ENCODE data around the gene TRAK1. TPM values are rescaled to one million over a fixed set of nuclear protein-coding genes. Genes with fewer than 3 reads are reported as not detected.
A peak's percentile ranks its signal among the peaks of the same experiment; 100 is the strongest.

Gene TRAK1
- total and polyA plus RNA-seq, 2 of the 4 experiments (the other 2 are of a cell fraction) = 25.6 to 28.1 TPM

DNA sequence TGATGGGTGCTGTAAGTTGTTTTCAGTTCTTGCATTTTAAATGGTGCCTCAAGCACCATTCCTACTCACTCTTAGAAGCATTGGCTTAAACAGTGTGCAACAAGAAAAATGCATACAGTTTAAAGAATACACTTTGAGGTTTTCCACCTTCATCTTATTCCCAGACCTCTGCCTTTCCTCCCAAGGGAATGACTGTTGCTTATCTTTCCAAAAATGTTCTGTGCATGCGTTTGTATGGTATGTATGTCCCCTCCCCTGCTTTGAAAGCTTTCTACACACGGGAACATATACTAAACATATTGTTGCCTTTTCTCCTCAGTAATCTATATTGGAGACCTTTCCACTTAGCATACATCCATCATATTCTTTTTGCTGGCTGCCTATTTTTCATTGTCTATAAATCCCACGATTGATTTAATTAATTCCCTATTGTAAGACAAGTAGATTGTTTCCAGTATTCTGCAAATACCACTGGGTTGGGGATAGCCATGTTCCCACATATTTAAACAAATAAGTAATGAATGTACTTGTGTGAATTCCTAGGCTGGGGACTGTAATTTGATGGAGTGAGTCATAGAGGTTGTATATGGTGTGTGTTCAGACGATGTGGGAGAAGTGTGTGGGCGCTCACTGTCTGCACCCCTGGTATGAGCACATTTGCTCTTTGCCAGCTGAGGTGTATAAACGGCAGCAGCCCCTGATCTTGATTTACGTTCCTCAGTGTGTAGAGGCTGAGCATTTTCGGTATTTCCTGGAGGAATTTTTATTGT lies 5.8 kb downstream of the TRAK1 start (continued):
- no peak for TF ChIP-seq USF2 (IDR thresholded peaks at IDR 0.05; ENCODE audit: low read depth, low read length)

DNA sequence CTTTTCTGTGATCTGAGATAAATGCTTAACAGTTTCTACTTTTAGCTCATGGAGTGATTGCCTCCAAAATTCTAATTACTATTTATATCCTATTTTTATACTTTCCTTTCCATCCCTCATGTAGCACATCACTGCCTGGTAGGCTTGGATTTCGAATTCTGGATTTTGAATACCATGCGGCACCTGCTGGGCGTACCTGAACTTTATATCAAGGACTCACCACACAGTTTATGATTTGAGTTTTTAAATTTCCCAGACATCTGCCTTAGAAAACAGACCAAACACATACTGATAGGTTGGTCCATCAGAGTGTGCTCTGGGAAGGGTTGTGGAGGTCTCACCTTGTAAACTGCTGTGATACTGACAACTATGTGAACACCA lies 6.4 kb downstream of the TRAK1 start:
- Histone ChIP-seq H3K4me3 (ENCODE audit: insufficient read depth, low read depth, low read length) (no peak overlapping the region), H4K5ac (ENCODE audit: low read depth, low read length) (no peak overlapping the region), H3K4ac (ENCODE audit: low read depth, low read length) (peak overlapping the region; percentile 35; the same call in 1 of the 2 replicates), H3K27me3 (ENCODE audit: control insufficient read depth, insufficient read depth, low read length) (no peaks in the 10 kb centered on the region), H3K18ac (ENCODE audit: low read depth, low read length) (peak overlapping the region; percentile 40; the same call in 1 of the 2 replicates), H2BK120ac (ENCODE audit: low read depth, low read length) (peak overlapping the region; percentile 33), H3K4me2 (ENCODE audit: low read depth, low read length) (peak overlapping the region; percentile 11; the same call in 1 of the 2 replicates), H2BK15ac (ENCODE audit: low read depth, low read length) (no peak overlapping the region), H4K8ac (ENCODE audit: low read depth in 2 of 2, low read length in 2 of 2) (no peak overlapping the region), H3K36me3 (ENCODE audit: control insufficient read depth, insufficient read depth, low read length) (no peaks in the 10 kb centered on the region), H3K4me1 (ENCODE audit: control insufficient read depth, insufficient read depth, low read length) (peaks cover 25% of the 10 kb centered on the region), H3K56ac (ENCODE audit: extremely low read depth, insufficient read depth, low read length) (no peak overlapping the region), H4K20me1 (ENCODE audit: insufficient read depth, low read length) (no peaks in the 10 kb centered on the region), H4K91ac (ENCODE audit: insufficient read depth, low read depth, low read length) (peak overlapping the region; percentile 27; the same call in 1 of the 2 replicates), H3K9ac (ENCODE audit: low read depth, low read length) (no peak overlapping the region), H2AK5ac (ENCODE audit: low read depth, low read length) (peak overlapping the region; percentile 38; the same call in 1 of the 2 replicates), H3K9me1 (ENCODE audit: insufficient read depth, low read length) (peaks cover 10% of the 10 kb centered on the region; the same call in 1 of the 2 replicates), H3K79me1 (ENCODE audit: low read depth in 1 of 2, low read length in 2 of 2) (peaks cover 4 to 56% of the 10 kb centered on the region in 2 experiments; a peak in 3 of 4 replicates), H3K14ac (replicated peaks; ENCODE audit: low read depth, low read length) (0 out of 2 replicates have a peak overlapping the region, but pooled peaks have one; percentile 12), H2BK5ac (ENCODE audit: low read depth, low read length, poor library complexity, severe bottlenecking) (no peak overlapping the region), H2BK20ac (ENCODE audit: low read depth, low read length) (no peak overlapping the region; the same call in 1 of the 2 replicates), H2AK9ac (replicated peaks; ENCODE audit: low read depth, low read length, poor library complexity) (no peak overlapping the region), H2AFZ (replicated peaks; ENCODE audit: low read length, poor library complexity) (no peak overlapping the region), H3K23ac (ENCODE audit: low read depth, low read length) (no peak overlapping the region), H3K27ac (ENCODE audit: insufficient read depth, low read length) (no peak overlapping the region), H3K9me3 (ENCODE audit: control insufficient read depth, insufficient read depth, low read length) (no peaks in the 10 kb centered on the region)
- in situ Hi-C loops (cut with MboI; ENCODE audit: low sequenced_read_pairs) (loop anchor here (5.0 kb wide), 1 partner anchor 85 kb away; no protein-coding TSS in a partner anchor), dilution Hi-C loops (cut with HindIII; ENCODE audit: low sequenced_read_pairs, unreplicated experiment) (no loop called here), intact Hi-C loops (cut with micrococcal nuclease) (loop anchor here (5.0 kb wide), 1 partner anchor 65 kb away; no protein-coding TSS in a partner anchor)
- POLR2A ChIA-PET (ENCODE audit: unreplicated experiment) = no interaction called here
- CTCF ChIA-PET = interaction anchor here (2.9 kb wide), 1 partner anchor 198 kb away, joined by 12 read pairs; no protein-coding TSS in a partner anchor
- BruUV-seq (replicated peaks) = no TSS peak
- 80% methylated on average over 1 of the region's 3 CpGs; no CpG with 5 or more reads in 1 of the 2 experiments for WGBS, 2 experiments (ENCODE audit: extremely low coverage in 2 of 2, insufficient read length in 1 of 2)
- ATAC-seq (ENCODE audit: low read depth) (no peak), DNase-seq (no peak)
- TF ChIP-seq MAZ (IDR thresholded peaks at IDR 0.05; ENCODE audit: borderline replicate concordance, low read depth, low read length) = no peak
- TF ChIP-seq RCOR1 (IDR thresholded peaks at IDR 0.05; ENCODE audit: insufficient replicate concordance, low read length) = no peak
- TF ChIP-seq ELK1 (IDR thresholded peaks at IDR 0.05; ENCODE audit: borderline replicate concordance, low read depth, low read length) = no peak
- no peak for TF ChIP-seq MXI1 (IDR thresholded peaks at IDR 0.05; ENCODE audit: borderline replicate concordance, low read depth, low read length)
